Non-pigmented ciliary epithelial cell (primary cell): ENCODE measurements around the gene PTPN2.

Experiments
- DNase-seq: peaks from one replicate; pipeline ENCODE4 v3.0.0-alpha.2; 2010; ENCODE audit warnings: low read depth

Gene PTPN2

DNA sequence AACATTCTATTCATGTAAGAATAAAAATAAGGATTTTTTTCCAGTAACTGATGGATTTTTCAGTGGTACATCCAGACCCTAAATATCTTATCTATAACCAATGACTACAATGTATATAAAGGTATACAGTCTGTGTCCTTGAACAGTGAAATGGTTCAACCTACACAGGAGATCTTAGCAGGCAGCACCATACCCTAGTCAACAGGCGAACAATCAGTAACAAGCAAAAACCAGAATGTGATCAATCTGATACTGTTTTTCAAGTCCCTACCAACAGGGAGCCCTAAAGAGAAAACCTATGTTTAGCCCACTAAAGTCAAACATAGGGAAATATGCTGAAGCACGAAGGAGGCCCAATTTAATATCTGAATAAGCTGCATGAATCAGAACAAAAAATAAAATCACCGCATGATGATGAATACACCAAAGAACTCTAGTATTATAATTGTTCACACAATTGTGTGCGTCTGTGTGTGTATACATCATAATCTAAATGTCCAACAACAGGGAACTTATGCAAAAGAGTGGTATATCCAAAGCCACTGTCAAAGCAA is 26.0 kb downstream of the PTPN2 start:
- no peak for DNase-seq

DNA sequence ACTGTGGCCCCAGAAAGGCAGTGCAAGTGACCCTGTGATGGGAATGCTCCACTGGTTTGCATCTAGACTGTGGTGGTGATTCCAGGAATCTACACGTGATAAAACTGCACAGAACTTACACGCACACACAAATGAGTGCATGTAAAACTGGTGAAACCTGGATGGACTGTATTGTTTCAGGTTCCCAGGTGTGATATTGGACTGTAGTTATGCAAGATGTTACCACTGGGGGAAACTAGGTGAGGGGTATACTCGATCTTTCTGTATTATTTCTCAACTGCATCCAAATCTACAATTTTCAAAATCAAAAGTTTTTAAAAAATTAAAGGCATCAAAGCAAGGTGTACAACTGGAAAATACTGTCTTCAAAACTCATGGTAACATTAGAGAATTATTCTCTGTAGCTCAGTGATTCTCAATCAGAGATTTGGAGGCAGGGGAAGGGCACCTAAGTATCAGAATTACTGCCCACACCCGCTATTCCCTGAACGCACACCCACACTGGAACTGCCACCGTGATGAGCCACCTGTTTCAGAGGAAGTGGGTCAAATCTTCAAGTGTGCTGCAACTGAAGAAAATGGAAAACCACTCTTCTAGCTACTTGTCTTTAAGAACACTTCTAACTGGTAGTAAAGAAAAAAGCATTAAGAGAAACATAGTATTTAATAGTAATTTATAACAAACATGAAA is 26.7 kb downstream of the PTPN2 start:
- DNase-seq, result no peak

GRCh38 chr18:12855916-12856315 is 28.1 kb downstream of the PTPN2 start:
- DNase-seq, result no peak

GRCh38 chr18:12852566-12853315 is 31.3 kb downstream of the PTPN2 start:
- no peak for DNase-seq

DNA sequence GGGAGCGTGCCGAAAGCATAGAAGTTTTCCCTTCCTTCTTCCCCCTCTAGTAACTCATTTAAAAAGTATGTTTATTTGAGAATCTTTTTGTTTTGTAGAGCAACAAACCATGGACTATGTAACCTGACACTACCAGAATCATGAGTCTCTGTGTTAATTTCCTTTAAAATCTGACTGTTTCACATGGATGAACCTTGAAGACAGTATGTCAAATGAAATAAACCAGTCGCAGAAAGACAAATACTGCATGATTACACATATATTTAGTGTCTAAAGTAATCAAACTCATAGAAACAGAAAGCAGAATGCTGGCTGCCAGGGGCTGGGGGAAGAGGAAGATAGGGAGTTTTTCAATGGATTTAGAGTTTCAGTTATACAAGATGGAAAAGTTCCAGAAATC is 32.3 kb downstream of the PTPN2 start:
- DNase-seq, result no peak

DNA sequence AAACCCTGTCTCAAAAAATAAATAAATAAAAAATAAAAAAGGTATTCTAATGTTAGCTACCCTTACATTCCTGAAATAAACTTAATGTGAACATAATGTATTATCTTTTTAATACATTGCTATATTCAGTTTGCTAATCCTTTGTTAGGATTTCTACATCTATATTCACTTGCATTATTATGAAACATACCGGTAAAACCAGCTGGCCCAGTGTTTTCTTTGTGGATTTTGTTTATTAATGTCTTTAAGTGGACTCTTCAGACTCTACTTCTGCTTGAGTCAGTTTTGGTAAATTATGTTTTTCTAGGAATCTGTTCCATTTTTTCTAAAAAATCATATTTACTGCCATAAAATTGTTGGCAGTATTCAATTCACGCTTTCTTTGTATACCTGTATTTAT is 34.5 kb downstream of the PTPN2 start:
- no peak for DNase-seq

- DNase-seq, result no peak
Measured at GRCh38 chr18:12848405-12848804, 35.6 kb downstream of the PTPN2 start.

DNA sequence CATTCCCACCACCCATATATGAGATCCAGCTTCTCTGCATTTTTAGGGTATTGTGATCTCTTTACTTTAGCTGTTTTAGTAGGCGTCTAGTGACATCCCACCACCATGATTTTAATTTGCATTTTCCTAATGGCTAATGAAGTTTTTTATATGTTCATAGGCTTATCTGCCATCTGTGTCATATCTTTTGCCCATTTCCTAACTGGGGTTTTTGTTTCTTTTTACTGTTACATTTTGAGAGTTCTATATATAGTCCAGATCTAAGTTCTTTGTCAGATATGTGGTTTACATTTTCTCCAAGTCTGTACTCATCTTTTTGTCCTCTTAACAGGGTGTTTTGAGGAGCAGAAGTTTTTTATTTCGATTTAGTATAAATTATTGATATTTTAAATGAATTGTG is 39.6 kb downstream of the PTPN2 start:
- no peak for DNase-seq

- DNase-seq, result no peak
Measured at GRCh38 chr18:12843420-12844350, 40.4 kb downstream of the PTPN2 start.

DNA sequence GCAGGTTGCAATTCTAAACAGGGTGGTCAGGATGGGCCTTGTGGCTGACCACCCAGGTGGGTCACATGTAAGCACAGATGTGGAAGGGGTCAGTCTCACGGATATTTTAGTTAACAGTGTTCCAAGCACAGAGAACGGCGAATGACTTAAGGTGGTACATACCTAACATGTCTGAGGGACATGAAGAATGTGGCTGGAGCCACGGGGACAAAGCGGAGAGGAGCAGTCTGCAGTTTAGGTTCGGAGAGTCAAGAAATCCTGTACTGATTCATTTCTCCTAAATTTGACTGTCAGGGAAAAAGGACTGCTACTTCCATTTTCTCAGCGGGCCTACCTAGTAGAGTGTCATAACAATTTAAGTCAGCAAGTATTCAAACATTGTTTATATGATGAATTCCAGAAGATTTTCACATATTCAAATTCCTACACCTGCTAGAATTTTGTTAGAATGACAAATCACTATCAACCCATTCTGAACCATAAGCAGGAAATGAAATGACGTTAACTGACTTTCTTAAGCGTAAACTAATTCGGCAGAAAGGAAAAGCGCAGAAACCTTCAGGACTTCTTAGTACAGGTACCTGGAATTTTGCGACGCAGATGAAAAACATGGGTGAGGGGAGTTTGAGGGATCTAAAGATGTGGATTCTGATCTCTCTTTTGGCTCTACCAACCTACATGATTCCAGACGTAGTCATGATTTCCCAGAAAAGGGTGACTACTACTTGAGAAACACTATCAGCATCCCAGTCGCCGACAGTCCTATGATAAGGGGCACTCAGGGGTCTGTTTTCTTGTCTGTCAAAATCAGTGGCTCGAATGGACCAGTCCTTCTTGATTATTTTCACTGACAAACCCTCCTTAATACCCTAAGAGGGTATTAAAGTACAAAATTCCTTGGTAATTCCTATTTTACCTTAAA is 41.3 kb downstream of the PTPN2 start:
- no peak for DNase-seq

- no peak for DNase-seq
Measured at GRCh38 chr18:12841070-12841469, 43.0 kb downstream of the PTPN2 start.

GRCh38 chr18:12840382-12840781 is 43.7 kb downstream of the PTPN2 start:
- DNase-seq, result no peak

DNA sequence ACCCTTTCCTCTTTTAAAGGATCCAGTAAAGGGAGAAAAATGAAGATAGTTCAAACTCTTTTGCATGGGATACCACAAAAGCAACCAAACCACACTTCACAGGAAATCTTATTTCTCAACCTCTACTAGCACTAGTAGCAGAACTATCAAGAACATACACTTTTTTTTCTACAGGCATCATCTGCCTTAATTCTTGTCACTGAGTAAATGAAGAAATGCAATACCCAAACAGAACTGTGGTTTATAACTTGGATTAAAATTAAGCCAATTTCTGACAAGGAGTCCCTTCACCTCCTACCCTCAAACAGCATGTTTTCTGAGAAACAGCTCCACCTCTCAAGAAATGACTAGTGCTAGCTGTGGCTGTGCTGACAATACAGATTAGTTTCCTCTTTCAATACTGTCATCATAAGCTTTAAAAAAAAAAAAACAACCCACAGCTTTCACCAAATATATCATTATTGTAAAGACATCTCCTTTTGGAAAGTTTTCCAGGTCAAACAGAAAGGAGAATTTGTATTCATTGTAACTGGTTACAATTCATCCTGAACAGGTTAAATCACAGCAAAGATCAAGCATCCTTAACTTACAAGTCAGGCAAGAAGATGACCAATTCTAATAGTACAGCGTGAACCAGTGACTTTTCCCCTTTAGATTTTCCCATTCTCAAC is 44.4 kb downstream of the PTPN2 start:
- DNase-seq, result no peak

DNA sequence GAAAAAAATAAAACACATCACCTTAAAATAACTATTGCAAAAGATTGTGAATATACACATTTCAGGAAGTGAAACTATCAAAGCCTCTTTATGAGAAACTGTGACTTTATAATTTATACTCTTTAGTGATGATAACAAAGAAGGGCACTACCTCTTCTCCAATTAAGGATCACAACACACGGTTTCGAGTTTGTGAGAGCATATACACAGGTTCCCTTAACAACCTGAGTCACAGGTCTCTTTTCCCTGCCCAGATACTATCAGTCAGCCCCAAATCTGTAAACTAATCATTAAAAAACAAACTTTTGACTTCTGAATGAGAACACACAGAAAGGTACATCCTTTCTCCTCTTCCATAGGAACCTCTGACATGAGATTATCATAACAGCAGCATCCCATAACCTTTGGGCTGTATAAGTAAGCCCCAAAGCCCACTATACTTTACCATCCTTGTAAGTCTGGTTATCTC is 44.9 kb downstream of the PTPN2 start:
- no peak for DNase-seq

- DNase-seq, result peak; percentile 60
Measured at GRCh38 chr18:12838178-12838634, 45.8 kb downstream of the PTPN2 start.

- DNase-seq, result no peak
Measured at GRCh38 chr18:12837747-12838146, 46.3 kb downstream of the PTPN2 start.

DNA sequence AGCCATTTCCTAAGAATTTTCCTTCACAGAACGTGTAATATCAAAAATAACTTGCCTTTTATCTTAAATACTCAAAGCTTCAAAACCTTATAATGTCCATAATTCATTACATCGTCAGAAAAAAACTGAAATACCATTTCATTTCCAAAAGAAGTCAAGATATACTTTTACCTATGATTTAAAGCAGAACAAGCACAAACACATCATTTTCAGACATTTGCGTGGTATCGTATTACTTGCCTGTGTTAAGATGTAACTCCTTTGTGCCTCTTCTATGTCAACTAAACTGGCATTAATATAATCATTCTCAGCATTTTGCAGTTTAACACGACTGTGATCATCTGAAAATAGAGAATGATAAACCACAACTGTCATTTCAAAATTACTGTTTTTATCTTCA is 47.5 kb downstream of the PTPN2 start:
- no peak for DNase-seq

DNA sequence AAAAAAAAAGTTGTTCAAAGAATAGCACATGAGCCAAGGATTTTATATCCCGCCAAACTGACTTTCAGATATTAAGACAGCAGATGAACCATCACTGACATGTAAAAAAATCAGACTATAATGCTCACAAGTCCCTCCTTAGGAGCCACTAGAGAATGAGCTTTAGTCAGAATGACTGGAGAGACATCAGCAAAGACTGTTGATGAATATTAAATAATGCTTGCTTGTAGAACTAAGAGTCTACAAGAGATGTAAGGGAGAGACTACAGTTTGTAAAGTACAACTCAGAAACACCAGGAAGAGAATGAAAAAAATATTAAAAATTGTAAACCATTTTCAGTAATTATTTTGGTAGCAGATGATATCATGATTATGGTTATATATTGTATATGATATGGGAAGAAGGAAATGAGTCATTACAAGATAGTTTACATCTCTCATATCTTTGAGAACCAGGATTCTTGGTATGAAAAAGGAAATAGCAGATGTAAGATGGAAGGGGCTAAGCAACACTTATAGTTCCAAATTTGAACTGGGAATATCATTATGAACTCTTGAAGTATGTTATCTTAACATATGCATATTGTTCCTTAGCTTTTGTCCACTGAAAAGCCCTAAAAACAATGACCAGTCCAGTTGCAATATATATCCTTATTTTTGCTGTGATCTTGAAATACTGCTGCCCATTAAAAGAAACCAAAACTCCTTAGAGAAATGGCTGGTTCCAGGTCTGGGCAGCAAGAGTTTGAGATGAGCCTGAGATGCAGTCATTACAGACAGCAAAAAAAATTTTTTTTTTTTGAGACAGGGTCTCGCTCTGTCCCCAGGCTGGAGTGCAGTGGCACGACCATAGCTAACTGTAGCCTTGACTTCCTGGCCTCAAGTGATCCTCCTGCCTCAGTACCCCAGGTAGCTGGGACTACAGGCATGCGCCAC is 55.7 kb downstream of the PTPN2 start:
- DNase-seq, result no peak

- DNase-seq, result no peak
Measured at GRCh38 chr18:12827588-12827987, 56.4 kb downstream of the PTPN2 start.
